Keratinocyte (primary cell): ENCODE measurements around the gene TAB2.

Experiments
- EZH2 ChIP-seq: IDR thresholded peaks from one replicate; pipeline ENCODE4 v1.6.1; 2012; ENCODE audit warnings: inconsistent platforms, mild to moderate bottlenecking, low read length, moderate library complexity
- TF ChIP-seq, protein P1 (sequence below), 3 experiments: IDR thresholded peaks in 1 of 3; conservative IDR thresholded peaks in 1 of 3; optimal IDR thresholded peaks in 1 of 3; 2 replicates in 2 of 3; 3 replicates in 1 of 3; pipeline versions ENCODE3 to v1.5.1; 2011; ENCODE audit warnings: low read length in 3 of 3, mild to moderate bottlenecking in 3 of 3, moderate library complexity in 2 of 3, control low read depth in 1 of 3, inconsistent platforms in 1 of 3; ENCODE audit not compliant: insufficient read depth in 2 of 3; ENCODE audit errors: extremely low read depth in 1 of 3

DNA sequence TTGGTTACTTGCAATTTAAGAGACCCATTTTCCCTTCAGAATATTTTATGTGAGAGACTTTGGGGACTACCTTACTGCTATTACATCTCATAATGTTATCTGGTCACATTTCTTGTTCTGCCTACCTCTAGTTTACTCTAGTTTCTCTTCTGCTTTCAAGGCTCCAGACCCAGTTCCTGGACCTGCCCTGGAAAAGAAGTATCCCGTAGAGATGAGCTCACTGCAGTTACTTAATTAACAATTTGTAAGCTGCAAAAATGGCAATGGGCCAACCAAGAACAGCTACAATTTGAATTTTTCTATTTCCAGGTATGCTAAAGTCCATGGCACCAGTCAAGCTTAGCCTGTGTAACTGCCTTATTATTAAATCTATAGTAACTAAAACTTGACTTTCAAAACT is 25.0 kb downstream of the TAB2 start:
- TF ChIP-seq, protein P1, sequence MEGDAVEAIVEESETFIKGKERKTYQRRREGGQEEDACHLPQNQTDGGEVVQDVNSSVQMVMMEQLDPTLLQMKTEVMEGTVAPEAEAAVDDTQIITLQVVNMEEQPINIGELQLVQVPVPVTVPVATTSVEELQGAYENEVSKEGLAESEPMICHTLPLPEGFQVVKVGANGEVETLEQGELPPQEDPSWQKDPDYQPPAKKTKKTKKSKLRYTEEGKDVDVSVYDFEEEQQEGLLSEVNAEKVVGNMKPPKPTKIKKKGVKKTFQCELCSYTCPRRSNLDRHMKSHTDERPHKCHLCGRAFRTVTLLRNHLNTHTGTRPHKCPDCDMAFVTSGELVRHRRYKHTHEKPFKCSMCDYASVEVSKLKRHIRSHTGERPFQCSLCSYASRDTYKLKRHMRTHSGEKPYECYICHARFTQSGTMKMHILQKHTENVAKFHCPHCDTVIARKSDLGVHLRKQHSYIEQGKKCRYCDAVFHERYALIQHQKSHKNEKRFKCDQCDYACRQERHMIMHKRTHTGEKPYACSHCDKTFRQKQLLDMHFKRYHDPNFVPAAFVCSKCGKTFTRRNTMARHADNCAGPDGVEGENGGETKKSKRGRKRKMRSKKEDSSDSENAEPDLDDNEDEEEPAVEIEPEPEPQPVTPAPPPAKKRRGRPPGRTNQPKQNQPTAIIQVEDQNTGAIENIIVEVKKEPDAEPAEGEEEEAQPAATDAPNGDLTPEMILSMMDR (optimal IDR thresholded peaks at IDR 0.05 in 1 of 3, IDR thresholded peaks at IDR 0.05 in 1 of 3, conservative IDR thresholded peaks at IDR 0.05 in 1 of 3; ENCODE audit: extremely low read depth in 1 of 3, insufficient read depth in 2 of 3, low read length in 3 of 3) = no peak
- TF ChIP-seq EZH2 = no peak
